Activated T-cell treated with anti-CD3 and anti-CD28 coated beads, Interleukin-2, amount 50 U/mL, for 48 hours (primary cell): Measurements from ENCODE around the gene OR2A25.

Source experiments
- DNase-seq, 2 experiments: peaks; one replicate each; pipeline ENCODE4 v3.0.0-alpha.2; 2020

Gene OR2A25

GRCh38 chr7:144074374-144074773, 4.8 kb downstream of the OR2A25 start:
- no peak for DNase-seq

GRCh38 chr7:144085978-144086377, 16.4 kb downstream of the OR2A25 start, which contains the start of gene OR2A12:
OR2A12 (plus strand) TSS chr7:144086278; CDS start chr7:144095108, 8,830 bp downstream.
- no peak for DNase-seq

GRCh38 chr7:144086730-144087129, 17.1 kb downstream of the OR2A25 start:
- no peak for DNase-seq

GRCh38 chr7:144087230-144087629, 17.6 kb downstream of the OR2A25 start:
- DNase-seq: no peak

- DNase-seq: no peak
These were observed 21.1 kb downstream of the OR2A25 start for GRCh38 chr7:144090667-144091066.

- DNase-seq: no peak
These were observed 29.2 kb downstream of the OR2A25 start for GRCh38 chr7:144098776-144099175.

- DNase-seq: no peak
These were observed 31.0 kb downstream of the OR2A25 start for GRCh38 chr7:144100607-144101006.

GRCh38 chr7:144102041-144102440, 32.4 kb downstream of the OR2A25 start:
- DNase-seq: no peak

- no peak for DNase-seq
These were observed 35.6 kb downstream of the OR2A25 start for GRCh38 chr7:144105211-144105610.

- DNase-seq: no peak
These were observed 39.7 kb downstream of the OR2A25 start, which contains the start of gene OR2A2 for GRCh38 chr7:144109283-144109682. OR2A2 (plus strand) TSS chr7:144109583; CDS start chr7:144109583, 0 bp downstream.

GRCh38 chr7:144110272-144110671, 40.7 kb downstream of the OR2A25 start:
- DNase-seq: no peak

- no peak for DNase-seq
These were observed 44.0 kb downstream of the OR2A25 start for GRCh38 chr7:144113651-144114050.

- DNase-seq: no peak
These were observed 48.7 kb downstream of the OR2A25 start for GRCh38 chr7:144118341-144118740.

- DNase-seq: no peak
These were observed 53.3 kb downstream of the OR2A25 start, which contains the start of gene OR2A14 for GRCh38 chr7:144122876-144123275. OR2A14 (plus strand) TSS chr7:144123176; CDS start chr7:144129113, 5,937 bp downstream.
